ENCODE results near the gene ARRDC3.
"Not testable (repeated sequence)": the region's sequence is repeated elsewhere in the genome, so short reads cannot be mapped to it uniquely, and the experiment has no call there.

The ARRDC3 gene

DNA sequence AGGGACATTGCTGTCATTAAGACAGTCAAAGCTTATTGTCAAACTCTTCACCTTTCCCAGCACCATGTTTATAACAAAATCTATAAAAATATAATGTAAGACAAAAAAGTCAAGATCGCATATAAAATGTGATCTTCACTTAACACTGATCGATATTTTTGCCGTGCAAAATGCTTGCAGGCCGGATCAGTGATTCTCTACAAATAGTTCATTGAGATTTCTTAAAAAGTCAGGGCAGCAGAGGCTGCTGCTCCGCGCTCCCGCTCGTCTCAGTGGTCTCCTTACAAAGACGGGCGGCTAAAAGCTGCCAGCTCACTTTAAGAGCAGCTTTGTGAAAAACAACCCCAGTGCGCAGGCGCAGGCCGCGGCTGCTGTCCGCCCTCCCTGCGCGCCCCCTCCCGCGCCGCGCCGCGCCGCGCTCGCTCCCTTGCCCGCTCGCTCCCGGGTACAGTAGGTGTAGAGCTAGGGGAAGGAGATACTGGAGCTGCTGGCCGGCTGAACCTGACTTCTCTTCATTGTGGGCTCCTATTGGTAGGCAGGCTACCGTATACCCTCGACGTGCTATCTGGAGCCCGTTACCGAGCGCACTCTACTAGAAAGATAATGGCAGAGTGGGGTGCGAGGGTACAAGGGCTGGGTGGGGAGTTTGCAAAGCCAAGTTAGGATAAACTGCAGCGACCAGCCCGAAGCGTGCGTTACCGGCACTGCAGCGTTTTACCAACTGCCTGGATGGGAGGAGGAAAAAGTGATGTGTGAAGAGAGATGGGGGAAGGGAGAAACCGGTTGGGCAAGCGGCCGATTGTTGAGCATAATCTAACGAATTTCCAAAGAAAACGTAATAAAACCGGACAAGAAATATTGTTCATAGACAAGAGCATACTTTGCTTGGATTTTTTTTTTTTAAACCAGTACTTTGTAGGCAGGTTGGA is at the start of gene ARRDC3:
ARRDC3 (minus strand) TSS at position 291 of the 929 bp plus-strand sequence; CDS start at position 66, 225 bp downstream.
- peak; percentile 97 for DNase-seq

GRCh38 chr5:91430949-91431348 is 47.8 kb upstream of the ARRDC3 start:
- no peak for DNase-seq

- no peak for DNase-seq
Measured at GRCh38 chr5:91424638-91425436, 41.7 kb upstream of the ARRDC3 start.

DNA sequence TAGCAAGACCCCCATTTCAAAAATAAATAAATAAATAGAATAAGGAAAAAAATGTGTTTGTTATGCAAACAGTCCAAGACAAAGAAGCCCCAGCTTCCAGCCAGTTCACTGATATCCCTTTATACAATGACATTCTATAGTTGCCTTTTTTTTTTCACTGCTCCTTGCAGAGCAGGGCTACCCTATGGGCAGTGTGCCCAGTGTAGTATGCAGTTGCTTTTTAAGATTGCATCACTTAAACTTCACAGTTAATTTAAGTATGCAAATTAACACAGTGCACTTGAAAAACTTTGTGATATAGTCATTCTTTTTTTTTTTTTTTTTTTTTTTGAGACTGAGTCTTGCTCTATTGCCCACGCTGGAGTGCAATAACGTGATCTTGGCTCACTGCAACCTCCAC is 40.8 kb upstream of the ARRDC3 start:
- DNase-seq = no peak

DNA sequence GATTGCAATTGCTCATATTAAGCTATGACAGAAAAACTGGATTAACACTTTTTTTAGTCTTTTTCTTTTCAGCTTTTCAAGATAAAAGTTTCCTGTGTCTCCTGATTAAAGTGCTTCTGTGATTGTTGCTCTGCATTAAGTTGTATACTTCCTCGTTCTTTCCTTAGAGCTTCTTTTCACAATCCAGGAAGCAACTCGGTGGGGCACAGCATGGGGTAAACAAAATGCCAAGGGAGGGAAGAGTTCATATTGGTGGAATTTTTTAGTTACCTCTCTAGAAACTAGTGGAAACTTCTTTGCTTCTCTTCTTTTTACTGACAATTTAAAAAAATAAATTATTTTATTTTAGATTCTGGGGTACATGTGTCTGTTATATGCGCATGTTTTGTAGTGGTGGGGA is 37.8 kb upstream of the ARRDC3 start:
- no peak for DNase-seq

- DNase-seq = peak; percentile 58
Measured at GRCh38 chr5:91419571-91420537, 36.7 kb upstream of the ARRDC3 start.

DNA sequence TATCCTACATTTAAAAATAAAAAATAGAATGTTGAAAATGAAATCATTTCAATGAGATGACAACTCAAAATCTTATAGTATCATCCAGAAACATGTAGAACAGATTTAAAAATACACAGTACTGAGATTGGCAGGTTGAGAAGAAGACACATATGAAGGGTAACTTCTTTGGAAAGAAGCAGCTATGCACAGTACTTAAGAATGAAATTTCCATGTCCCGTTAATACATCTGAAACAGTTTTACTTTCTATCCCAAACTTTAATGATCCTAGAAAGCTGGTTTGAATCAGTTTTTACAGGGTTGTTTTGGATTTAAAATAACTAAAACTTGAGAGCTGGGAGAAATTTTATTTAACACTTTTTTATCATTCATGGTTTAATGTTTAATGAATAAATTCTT is 36.0 kb upstream of the ARRDC3 start:
- no peak for DNase-seq

DNA sequence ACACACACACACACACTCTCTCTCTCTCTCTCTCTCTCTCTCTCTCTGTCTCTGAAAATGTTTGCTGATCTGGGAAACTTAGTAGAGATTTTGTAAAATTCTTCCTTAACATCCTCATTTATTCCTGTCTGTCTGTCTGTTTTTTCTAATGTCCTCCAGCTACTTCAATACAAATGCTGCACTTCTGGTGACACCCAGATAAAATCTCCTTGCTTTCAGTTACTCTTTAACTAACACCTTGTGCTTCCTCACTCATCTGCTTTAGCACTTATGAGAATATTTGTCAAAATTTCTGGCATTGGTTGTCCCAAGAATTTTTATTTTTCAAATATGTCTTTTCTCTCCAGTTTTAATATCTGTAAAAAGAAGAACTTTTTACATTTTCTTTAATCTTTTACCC is 35.0 kb upstream of the ARRDC3 start:
- no peak for DNase-seq

DNA sequence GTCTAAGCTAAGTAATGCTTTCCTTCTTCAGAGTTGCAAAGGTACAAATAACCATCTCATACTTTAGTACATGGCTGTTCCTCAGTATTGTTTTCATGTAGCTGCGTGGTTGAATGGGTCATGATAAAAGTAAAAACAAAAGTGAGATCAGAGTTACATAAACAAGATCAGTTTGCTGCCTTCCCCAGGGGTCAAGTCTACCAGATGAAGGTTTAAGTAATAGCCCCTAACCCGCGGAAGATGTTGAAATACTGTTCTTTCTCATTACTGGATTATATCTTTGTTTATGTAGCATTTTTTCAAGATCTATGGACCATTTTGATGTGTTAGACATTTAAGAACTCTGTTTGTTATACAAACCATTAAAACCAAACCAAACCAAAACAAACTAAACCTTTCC is 34.1 kb upstream of the ARRDC3 start:
- DNase-seq = no peak

DNA sequence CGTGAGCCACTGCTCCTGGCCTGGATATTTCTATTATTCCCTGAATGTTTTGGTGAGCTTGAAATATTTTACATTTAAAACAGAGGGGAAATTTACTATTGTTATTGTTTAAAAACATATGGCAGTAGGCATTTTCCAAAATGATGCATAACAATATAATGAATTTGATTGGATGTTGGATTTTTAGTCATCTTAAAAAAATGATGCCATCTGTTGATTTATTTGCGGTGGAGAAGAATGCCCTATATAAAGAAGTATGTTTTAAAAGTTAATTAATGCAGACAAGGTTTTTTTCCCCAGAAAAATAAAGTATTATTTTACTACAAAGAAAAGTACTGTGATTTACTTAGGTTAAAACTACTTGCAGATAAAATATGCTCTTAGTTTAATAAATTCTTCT is 33.4 kb upstream of the ARRDC3 start:
- DNase-seq = peak; percentile 20

- DNase-seq = no peak
Measured at GRCh38 chr5:91409304-91409703, 26.2 kb upstream of the ARRDC3 start.

- no peak for DNase-seq
Measured at GRCh38 chr5:91408710-91409109, 25.6 kb upstream of the ARRDC3 start.

- no peak for DNase-seq
Measured at GRCh38 chr5:91407204-91407603, 24.1 kb upstream of the ARRDC3 start.

DNA sequence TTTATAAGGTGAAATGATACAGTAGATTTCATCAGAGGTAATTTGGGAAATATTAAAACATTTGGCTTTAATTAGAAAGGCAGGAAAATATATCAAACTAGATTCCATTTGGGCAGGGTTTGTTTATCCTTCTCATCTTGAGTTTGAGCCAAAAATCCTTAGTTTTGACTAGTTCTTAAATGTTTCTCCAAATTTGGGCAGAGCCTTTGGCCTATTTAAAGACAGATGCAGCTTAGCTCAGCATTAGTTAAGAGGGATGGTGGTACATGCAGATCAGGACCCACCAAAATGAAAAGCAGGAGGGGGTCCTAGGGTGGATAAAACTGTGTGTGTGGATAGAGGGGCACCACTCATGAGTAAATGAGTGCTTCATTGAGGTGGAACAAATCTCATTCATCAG is 20.3 kb upstream of the ARRDC3 start:
- peak; percentile 80 for DNase-seq

GRCh38 chr5:91401175-91401574 is 18.1 kb upstream of the ARRDC3 start:
- DNase-seq = peak; percentile 59

GRCh38 chr5:91397791-91398190 is 14.7 kb upstream of the ARRDC3 start:
- no peak for DNase-seq

GRCh38 chr5:91390268-91390667 is 7.2 kb upstream of the ARRDC3 start:
- DNase-seq = no peak

- DNase-seq = not testable (repeated sequence)
Measured at GRCh38 chr5:91389555-91389954, 6.4 kb upstream of the ARRDC3 start.

DNA sequence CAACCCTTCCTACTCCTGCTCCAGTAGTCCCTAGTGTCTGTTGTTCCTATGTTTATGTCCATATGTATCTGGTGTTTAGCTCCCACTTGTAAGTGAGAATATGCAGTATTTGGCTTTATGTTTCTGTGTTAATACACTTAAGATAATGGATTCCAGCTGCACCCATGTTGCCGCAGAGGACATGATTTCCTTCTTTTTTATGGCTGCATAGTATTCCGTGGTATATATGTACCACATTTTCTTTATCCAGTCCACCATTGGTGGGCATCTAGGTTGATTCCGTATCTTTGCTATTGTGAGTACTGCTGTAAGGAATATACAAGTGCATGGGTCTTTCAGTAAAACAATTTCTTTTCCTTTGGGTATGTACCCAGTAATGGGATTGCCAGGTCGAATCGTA is 5.2 kb upstream of the ARRDC3 start:
- no peak for DNase-seq

DNA sequence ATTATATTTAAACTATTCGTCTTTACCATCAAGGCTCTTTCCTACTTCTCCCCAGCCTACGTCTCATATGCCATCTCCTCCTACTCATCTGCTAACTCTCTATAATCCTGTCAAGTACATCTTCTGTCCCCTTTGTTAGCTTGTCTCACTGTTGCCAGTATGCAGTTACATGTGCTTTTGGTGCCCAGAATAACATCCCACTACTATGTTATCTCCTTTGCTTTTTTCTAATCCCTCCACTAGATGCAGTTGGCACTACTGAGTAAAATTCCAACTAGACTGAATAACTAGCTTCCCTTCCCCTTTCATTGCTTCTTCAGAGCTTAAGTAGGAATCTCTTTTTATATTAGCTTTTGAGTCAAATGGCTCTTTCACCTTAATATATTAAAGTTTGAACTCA is 3.0 kb upstream of the ARRDC3 start:
- DNase-seq = no peak

DNA sequence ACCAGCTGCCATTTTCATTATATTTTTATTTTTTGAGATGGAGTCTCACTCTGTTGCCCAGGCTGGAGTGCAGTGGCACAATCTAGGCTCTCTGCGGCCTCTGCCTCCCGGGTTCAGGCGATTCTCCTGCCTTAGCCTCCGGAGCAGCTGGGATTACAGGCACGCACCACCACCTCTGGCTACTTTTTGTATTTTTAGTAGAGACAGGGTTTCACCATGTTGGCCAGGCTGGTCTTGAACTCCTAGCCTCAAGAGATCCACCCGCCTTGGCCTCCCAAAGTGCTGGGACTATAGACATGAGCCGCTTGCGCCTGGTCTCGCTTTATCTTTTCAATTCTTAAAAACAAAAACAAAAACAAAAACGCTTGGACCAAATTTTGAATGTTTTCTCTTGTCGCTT is 2.5 kb upstream of the ARRDC3 start:
- not testable (repeated sequence) for DNase-seq

DNA sequence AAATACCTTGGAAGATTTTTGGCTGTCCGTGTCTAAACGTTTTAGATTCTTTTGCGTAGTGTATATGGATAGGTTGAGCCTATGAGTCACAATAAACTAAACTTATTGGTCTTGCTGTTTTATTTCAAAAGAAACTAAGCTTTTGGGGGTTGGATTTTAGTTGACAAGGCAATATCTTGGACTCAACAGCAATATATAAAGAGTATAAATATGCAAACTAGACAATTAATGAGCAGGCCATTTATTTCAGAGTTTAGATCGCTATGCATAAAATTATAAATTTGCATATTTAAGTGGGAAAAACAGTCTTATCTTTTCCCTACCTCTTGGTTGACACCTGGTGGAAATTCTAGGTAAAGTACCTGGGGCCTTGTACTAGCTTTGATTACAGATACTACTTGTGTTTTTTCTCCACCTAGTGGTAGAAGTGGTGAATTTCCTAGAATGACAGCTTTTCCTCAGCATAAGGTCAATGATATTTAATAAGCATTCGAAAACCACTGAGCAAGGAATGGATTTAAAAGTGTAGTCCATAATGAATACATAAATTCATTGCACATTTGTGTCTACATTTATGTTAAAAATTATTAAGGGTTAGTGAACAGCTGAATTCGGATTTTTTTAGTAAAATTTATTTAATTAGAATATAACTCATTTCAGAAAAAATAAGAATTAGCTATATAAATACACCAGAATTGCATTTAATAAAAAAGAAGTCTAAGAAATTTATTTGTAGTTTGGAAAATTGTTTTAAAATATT is 1.7 kb upstream of the ARRDC3 start:
- peak; percentile 88 for DNase-seq
